ENCODE data around the gene CMSS1.

GRCh38 chr3:100205171-100205570, 387.5 kb downstream of the CMSS1 start:
- TF ChIP-seq FOXA1 (IDR thresholded peaks at IDR 0.05) (no peak), EGR1 (IDR thresholded peaks at IDR 0.05; ENCODE audit: low read depth in 2 of 2) (no peak), RAD21 (IDR thresholded peaks at IDR 0.05) (no peak), SP1 (IDR thresholded peaks at IDR 0.05) (no peak), TAF1 (conservative IDR thresholded peaks at IDR 0.05) (no peak), YY1 (IDR thresholded peaks at IDR 0.05) (no peak), JUND (IDR thresholded peaks at IDR 0.05) (no peak), RXRA (IDR thresholded peaks at IDR 0.05) (no peak), GABPA (IDR thresholded peaks at IDR 0.05 in 1 of 2, conservative IDR thresholded peaks at IDR 0.05 in 1 of 2) (no peak), ATF3 (IDR thresholded peaks at IDR 0.05) (no peak)
- TF ChIP-seq, protein P1, sequence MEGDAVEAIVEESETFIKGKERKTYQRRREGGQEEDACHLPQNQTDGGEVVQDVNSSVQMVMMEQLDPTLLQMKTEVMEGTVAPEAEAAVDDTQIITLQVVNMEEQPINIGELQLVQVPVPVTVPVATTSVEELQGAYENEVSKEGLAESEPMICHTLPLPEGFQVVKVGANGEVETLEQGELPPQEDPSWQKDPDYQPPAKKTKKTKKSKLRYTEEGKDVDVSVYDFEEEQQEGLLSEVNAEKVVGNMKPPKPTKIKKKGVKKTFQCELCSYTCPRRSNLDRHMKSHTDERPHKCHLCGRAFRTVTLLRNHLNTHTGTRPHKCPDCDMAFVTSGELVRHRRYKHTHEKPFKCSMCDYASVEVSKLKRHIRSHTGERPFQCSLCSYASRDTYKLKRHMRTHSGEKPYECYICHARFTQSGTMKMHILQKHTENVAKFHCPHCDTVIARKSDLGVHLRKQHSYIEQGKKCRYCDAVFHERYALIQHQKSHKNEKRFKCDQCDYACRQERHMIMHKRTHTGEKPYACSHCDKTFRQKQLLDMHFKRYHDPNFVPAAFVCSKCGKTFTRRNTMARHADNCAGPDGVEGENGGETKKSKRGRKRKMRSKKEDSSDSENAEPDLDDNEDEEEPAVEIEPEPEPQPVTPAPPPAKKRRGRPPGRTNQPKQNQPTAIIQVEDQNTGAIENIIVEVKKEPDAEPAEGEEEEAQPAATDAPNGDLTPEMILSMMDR (IDR thresholded peaks at IDR 0.05; ENCODE audit: low read depth, low read length, missing input control), result no peak
- TF ChIP-seq, protein P2, sequence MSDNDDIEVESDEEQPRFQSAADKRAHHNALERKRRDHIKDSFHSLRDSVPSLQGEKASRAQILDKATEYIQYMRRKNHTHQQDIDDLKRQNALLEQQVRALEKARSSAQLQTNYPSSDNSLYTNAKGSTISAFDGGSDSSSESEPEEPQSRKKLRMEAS (IDR thresholded peaks at IDR 0.05), result no peak
- TF ChIP-seq, protein P3, sequence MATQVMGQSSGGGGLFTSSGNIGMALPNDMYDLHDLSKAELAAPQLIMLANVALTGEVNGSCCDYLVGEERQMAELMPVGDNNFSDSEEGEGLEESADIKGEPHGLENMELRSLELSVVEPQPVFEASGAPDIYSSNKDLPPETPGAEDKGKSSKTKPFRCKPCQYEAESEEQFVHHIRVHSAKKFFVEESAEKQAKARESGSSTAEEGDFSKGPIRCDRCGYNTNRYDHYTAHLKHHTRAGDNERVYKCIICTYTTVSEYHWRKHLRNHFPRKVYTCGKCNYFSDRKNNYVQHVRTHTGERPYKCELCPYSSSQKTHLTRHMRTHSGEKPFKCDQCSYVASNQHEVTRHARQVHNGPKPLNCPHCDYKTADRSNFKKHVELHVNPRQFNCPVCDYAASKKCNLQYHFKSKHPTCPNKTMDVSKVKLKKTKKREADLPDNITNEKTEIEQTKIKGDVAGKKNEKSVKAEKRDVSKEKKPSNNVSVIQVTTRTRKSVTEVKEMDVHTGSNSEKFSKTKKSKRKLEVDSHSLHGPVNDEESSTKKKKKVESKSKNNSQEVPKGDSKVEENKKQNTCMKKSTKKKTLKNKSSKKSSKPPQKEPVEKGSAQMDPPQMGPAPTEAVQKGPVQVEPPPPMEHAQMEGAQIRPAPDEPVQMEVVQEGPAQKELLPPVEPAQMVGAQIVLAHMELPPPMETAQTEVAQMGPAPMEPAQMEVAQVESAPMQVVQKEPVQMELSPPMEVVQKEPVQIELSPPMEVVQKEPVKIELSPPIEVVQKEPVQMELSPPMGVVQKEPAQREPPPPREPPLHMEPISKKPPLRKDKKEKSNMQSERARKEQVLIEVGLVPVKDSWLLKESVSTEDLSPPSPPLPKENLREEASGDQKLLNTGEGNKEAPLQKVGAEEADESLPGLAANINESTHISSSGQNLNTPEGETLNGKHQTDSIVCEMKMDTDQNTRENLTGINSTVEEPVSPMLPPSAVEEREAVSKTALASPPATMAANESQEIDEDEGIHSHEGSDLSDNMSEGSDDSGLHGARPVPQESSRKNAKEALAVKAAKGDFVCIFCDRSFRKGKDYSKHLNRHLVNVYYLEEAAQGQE (IDR thresholded peaks at IDR 0.05), result no peak
- TF ChIP-seq, protein P4, sequence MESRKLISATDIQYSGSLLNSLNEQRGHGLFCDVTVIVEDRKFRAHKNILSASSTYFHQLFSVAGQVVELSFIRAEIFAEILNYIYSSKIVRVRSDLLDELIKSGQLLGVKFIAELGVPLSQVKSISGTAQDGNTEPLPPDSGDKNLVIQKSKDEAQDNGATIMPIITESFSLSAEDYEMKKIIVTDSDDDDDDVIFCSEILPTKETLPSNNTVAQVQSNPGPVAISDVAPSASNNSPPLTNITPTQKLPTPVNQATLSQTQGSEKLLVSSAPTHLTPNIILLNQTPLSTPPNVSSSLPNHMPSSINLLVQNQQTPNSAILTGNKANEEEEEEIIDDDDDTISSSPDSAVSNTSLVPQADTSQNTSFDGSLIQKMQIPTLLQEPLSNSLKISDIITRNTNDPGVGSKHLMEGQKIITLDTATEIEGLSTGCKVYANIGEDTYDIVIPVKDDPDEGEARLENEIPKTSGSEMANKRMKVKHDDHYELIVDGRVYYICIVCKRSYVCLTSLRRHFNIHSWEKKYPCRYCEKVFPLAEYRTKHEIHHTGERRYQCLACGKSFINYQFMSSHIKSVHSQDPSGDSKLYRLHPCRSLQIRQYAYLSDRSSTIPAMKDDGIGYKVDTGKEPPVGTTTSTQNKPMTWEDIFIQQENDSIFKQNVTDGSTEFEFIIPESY (IDR thresholded peaks at IDR 0.05), result no peak
